Astrocyte (in vitro differentiated cells and primary cell): ENCODE data around the gene PCCA. TPM values are rescaled to one million over a fixed set of nuclear protein-coding genes. Genes with fewer than 3 reads are reported as not detected.

Source experiments
- DNase-seq: peaks from one replicate; pipeline ENCODE4 v3.0.0-alpha.2; 2010; ENCODE audit warnings: low read depth
- FAIRE-seq: peaks from 2 replicates; lab custom pipeline; 2011; peaks lifted over from hg19 to GRCh38; lab: Jason Lieb, UNC
- H2AFZ ChIP-seq: 2 replicates; pipeline ENCODE4 v1.6.0; 2012; ENCODE audit warnings: low read depth, low read length, inconsistent platforms
- H3K27ac ChIP-seq: 2 replicates; pipeline ENCODE4 v1.5.1; 2011; ENCODE audit warnings: low read depth, low read length, inconsistent platforms
- H3K27me3 ChIP-seq: 2 replicates; pipeline ENCODE4 v1.6.0; 2011; ENCODE audit warnings: low read length, inconsistent platforms; ENCODE audit not compliant: insufficient read depth
- H3K36me3 ChIP-seq: 2 replicates; pipeline ENCODE4 v1.5.1; 2011; ENCODE audit warnings: low read length, inconsistent platforms; ENCODE audit not compliant: insufficient read depth
- H3K4me1 ChIP-seq: 2 replicates; pipeline ENCODE4 v1.5.1; 2011; ENCODE audit warnings: low read length, inconsistent platforms; ENCODE audit not compliant: insufficient read depth
- H3K4me2 ChIP-seq: 2 replicates; pipeline ENCODE4 v1.6.0; 2012; ENCODE audit warnings: low read length, inconsistent platforms
- H3K4me3 ChIP-seq: 2 replicates; pipeline ENCODE4 v1.5.1; 2011; ENCODE audit warnings: low read depth, mild to moderate bottlenecking, low read length, inconsistent platforms; ENCODE audit not compliant: insufficient read depth
- H3K79me2 ChIP-seq: 2 replicates; pipeline ENCODE4 v1.6.0; 2012; ENCODE audit warnings: mild to moderate bottlenecking, low read length, inconsistent platforms; ENCODE audit not compliant: insufficient read depth
- H3K9ac ChIP-seq: 2 replicates; pipeline ENCODE4 v1.6.0; 2012; ENCODE audit warnings: mild to moderate bottlenecking, low read length, inconsistent platforms
- H3K9me3 ChIP-seq: 2 replicates; pipeline ENCODE4 v1.5.1; 2012; ENCODE audit warnings: low read depth, mild to moderate bottlenecking, low read length, inconsistent platforms; ENCODE audit not compliant: insufficient read depth
- H4K20me1 ChIP-seq: 2 replicates; pipeline ENCODE4 v1.6.0; 2012; ENCODE audit warnings: low read length, inconsistent platforms; ENCODE audit not compliant: insufficient read depth
- H3K27ac Mint-ChIP-seq: one replicate; pipeline ENCODE4 v1.8.0; 2021; ENCODE audit warnings: mild to moderate bottlenecking, mixed read lengths; ENCODE audit not compliant: unreplicated experiment
- H3K27me3 Mint-ChIP-seq: one replicate; pipeline ENCODE4 v1.8.0; 2021; ENCODE audit warnings: low read depth, mixed read lengths; ENCODE audit not compliant: unreplicated experiment
- H3K36me3 Mint-ChIP-seq: one replicate; pipeline ENCODE4 v1.8.0; 2021; ENCODE audit warnings: low read depth, mixed read lengths; ENCODE audit not compliant: unreplicated experiment
- H3K4me1 Mint-ChIP-seq: one replicate; pipeline ENCODE4 v1.8.0; 2021; ENCODE audit warnings: low read depth, mixed read lengths; ENCODE audit not compliant: unreplicated experiment
- H3K4me3 Mint-ChIP-seq: one replicate; pipeline ENCODE4 v1.8.0; 2021; ENCODE audit warnings: mild to moderate bottlenecking, moderate library complexity, mixed read lengths; ENCODE audit not compliant: unreplicated experiment
- H3K9me3 Mint-ChIP-seq: one replicate; pipeline ENCODE4 v1.8.0; 2021; ENCODE audit warnings: mild to moderate bottlenecking, mixed read lengths; ENCODE audit not compliant: unreplicated experiment
- EZH2 ChIP-seq: IDR thresholded peaks from 2 replicates; pipeline ENCODE4 v1.6.1; 2012; ENCODE audit warnings: mild to moderate bottlenecking, low read length, inconsistent platforms; ENCODE audit not compliant: insufficient read depth
- total RNA-seq: library from RNA; stranded (reverse); gene quantifications from 2 replicates; pipeline ENCODE4 v1.2.1, GENCODE V29; 2021
- TF ChIP-seq, protein P1 (sequence below): IDR thresholded peaks from 2 replicates; pipeline ENCODE4 v1.5.1; 2011; ENCODE audit warnings: low read depth, mild to moderate bottlenecking, inconsistent platforms, low read length, moderate library complexity; ENCODE audit not compliant: insufficient read depth

Gene PCCA
- total RNA-seq, 1 donor from 2014 or later, result 13.9 TPM

DNA sequence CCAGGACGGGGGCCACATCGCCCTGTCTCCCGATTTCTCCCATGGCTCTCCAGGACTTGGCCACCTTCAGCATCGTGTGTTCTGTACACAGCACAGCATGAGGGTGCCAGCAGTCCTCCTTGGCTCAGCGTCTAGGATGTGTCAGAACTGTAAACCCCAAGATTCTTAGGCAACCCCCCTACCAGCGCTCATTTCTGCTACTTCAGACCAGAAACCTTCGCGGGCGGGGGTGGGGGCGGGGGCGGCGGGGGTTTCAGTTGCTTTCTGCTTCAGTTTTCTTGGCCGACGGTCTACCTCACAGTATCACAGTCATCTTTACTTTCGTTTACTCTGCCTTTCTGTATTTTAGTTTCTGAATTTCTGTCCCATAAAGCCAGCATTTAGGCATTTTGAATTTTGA is 417.3 kb downstream of the PCCA start:
- no peak overlapping the region for H3K9ac ChIP-seq
- no peaks in the 10 kb centered on the region for H3K36me3 ChIP-seq
- DNase-seq, result no peak
- TF ChIP-seq, protein P1, sequence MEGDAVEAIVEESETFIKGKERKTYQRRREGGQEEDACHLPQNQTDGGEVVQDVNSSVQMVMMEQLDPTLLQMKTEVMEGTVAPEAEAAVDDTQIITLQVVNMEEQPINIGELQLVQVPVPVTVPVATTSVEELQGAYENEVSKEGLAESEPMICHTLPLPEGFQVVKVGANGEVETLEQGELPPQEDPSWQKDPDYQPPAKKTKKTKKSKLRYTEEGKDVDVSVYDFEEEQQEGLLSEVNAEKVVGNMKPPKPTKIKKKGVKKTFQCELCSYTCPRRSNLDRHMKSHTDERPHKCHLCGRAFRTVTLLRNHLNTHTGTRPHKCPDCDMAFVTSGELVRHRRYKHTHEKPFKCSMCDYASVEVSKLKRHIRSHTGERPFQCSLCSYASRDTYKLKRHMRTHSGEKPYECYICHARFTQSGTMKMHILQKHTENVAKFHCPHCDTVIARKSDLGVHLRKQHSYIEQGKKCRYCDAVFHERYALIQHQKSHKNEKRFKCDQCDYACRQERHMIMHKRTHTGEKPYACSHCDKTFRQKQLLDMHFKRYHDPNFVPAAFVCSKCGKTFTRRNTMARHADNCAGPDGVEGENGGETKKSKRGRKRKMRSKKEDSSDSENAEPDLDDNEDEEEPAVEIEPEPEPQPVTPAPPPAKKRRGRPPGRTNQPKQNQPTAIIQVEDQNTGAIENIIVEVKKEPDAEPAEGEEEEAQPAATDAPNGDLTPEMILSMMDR, result no peak
- TF ChIP-seq EZH2, result no peak
- no peaks in the 10 kb centered on the region for H3K79me2 ChIP-seq
- H3K27me3 ChIP-seq, result no peaks in the 10 kb centered on the region
- Mint-ChIP-seq H3K4me3 (no peak overlapping the region), H3K27me3 (no peaks in the 10 kb centered on the region), H3K36me3 (peaks cover 2% of the 10 kb centered on the region), H3K9me3 (no peaks in the 10 kb centered on the region), H3K27ac (no peak overlapping the region), H3K4me1 (peaks cover 13% of the 10 kb centered on the region)
- H2AFZ ChIP-seq, result no peak overlapping the region
- H3K27ac ChIP-seq, result no peak overlapping the region
- no peak overlapping the region for H3K4me3 ChIP-seq
- H4K20me1 ChIP-seq, result no peaks in the 10 kb centered on the region
- H3K4me1 ChIP-seq, result peaks cover 4% of the 10 kb centered on the region
- H3K4me2 ChIP-seq, result no peak overlapping the region
- FAIRE-seq, result no peak
- H3K9me3 ChIP-seq, result no peaks in the 10 kb centered on the region

DNA sequence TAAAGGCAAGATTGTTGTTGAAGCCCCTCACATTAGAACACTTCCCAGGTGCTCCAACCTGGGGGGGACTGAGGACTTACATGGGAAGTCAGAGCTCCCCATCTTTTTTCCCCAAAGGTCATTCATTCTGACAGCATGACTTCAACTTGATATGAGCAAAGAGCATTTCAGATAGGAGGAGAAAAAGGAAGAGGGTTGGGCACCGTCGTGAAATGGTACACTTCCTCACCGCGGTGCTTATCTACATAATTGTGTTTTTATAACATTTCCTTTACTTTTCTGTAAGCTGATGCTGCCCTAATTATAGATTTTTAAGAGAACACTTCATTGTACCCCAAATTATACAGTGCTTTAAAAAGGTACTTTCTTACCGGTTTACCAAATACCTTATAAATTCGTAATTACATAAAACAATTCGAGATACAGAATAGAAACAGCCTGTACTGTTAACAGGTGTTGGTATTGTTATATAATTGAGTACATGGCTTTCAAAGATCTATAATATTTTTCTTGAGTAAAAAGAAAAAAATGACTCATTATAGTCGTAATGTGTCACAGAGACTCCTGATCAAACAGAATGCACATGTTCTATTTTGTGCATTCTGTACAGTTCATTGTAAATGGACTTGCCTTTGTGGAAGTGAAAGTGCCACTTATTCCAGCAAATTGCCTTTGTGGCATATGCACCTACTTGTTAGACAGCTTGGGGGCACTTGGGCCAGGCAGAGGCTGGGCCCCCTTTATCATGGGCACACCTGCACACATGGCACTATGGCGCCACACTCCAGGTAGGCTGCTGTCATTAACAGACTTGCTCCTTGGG is 417.9 kb downstream of the PCCA start:
- H3K9me3 ChIP-seq, result no peaks in the 10 kb centered on the region
- H3K4me2 ChIP-seq, result no peak overlapping the region
- H2AFZ ChIP-seq, result no peak overlapping the region
- TF ChIP-seq, protein P1, result no peak
- TF ChIP-seq EZH2, result no peak
- H3K4me3 Mint-ChIP-seq, result no peak overlapping the region
- H3K27me3 Mint-ChIP-seq, result no peaks in the 10 kb centered on the region
- no peak overlapping the region for H3K27ac ChIP-seq
- no peak overlapping the region for H3K9ac ChIP-seq
- FAIRE-seq (no peak), DNase-seq (no peak)
- H3K27me3 ChIP-seq, result no peaks in the 10 kb centered on the region
- no peaks in the 10 kb centered on the region for H3K79me2 ChIP-seq
- H3K27ac Mint-ChIP-seq, result no peak overlapping the region
- H3K4me3 ChIP-seq, result no peak overlapping the region
- peaks cover 13% of the 10 kb centered on the region for H3K4me1 Mint-ChIP-seq
- H3K9me3 Mint-ChIP-seq, result no peaks in the 10 kb centered on the region
- H4K20me1 ChIP-seq, result no peaks in the 10 kb centered on the region
- peaks cover 3% of the 10 kb centered on the region for H3K36me3 Mint-ChIP-seq
- H3K4me1 ChIP-seq, result peaks cover 4% of the 10 kb centered on the region
- H3K36me3 ChIP-seq, result no peaks in the 10 kb centered on the region

DNA sequence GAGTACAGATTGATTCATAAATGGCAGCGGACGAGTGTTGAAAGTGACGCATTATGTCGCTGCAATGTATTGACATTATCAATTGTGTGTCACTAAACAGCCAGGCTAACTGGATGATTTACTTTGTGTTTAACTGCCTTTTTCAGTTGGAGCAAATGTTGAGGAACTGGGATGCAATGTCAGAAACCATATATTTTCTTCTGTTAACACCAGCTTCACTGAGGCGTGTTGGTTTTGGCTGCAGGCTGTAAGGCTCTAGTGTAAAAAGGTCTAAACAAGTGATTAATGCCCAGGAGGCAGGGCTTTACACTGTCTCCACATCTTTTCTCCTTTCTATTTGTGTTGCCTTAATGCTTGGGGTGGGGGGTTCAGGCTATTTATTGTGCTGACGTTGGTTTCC is 419.6 kb downstream of the PCCA start:
- no peaks in the 10 kb centered on the region for H3K9me3 Mint-ChIP-seq
- peaks cover 6% of the 10 kb centered on the region for H3K4me1 ChIP-seq
- no peak for DNase-seq
- no peak overlapping the region for H3K4me3 ChIP-seq
- H2AFZ ChIP-seq, result no peak overlapping the region
- no peaks in the 10 kb centered on the region for H3K79me2 ChIP-seq
- peaks cover 7% of the 10 kb centered on the region for H3K4me1 Mint-ChIP-seq
- no peak overlapping the region for H3K4me2 ChIP-seq
- no peak overlapping the region for H3K27ac Mint-ChIP-seq
- H4K20me1 ChIP-seq, result no peaks in the 10 kb centered on the region
- H3K9ac ChIP-seq, result no peak overlapping the region
- no peak overlapping the region for H3K4me3 Mint-ChIP-seq
- H3K27me3 ChIP-seq, result no peaks in the 10 kb centered on the region
- H3K36me3 ChIP-seq, result no peaks in the 10 kb centered on the region
- TF ChIP-seq, protein P1, result no peak
- TF ChIP-seq EZH2, result no peak
- H3K27me3 Mint-ChIP-seq, result no peaks in the 10 kb centered on the region
- H3K36me3 Mint-ChIP-seq, result peaks cover 3% of the 10 kb centered on the region
- H3K9me3 ChIP-seq, result no peaks in the 10 kb centered on the region
- no peak overlapping the region for H3K27ac ChIP-seq
- no peak for FAIRE-seq
